Adrenal gland (tissue), 12 donors: ENCODE data around the gene ZNF358. TPM values are rescaled to one million over a fixed set of nuclear protein-coding genes. Genes with fewer than 3 reads are reported as not detected.

Experiments used
- DNase-seq, 7 donors: peaks; one replicate each; pipeline ENCODE4 v3.0.0-alpha.2; 2019 to 2020
- H3K27ac ChIP-seq, 5 donors: fragments of 200-600 bp; sonication (generic) in 4 of 5; 1 replicate in 3 of 5; 2 replicates in 2 of 5; pipeline versions ENCODE4 v1.5.1 to v1.8.0; 2016 to 2020; ENCODE audit warnings: mild to moderate bottlenecking in 1 of 5
- H3K27me3 ChIP-seq: fragments of 200-600 bp; 2 replicates; pipeline ENCODE4 v1.8.0; 2021
- H3K36me3 ChIP-seq, 2 donors: fragments of 200-600 bp; replicated peaks in 1 of 2; 1 replicate in 1 of 2; 2 replicates in 1 of 2; pipeline versions ENCODE4 v1.5.1 to v1.8.0; 2018 to 2022
- H3K4me1 ChIP-seq, 2 donors: fragments of 200-600 bp; replicated peaks in 1 of 2; 1 replicate in 1 of 2; 2 replicates in 1 of 2; pipeline versions ENCODE4 v1.5.1 to v1.8.0; 2018 to 2021
- H3K4me3 ChIP-seq, 4 donors: fragments of 200-600 bp; sonication (generic) in 3 of 4; one replicate each; pipeline ENCODE4 v1.5.1; 2016 to 2018
- H3K9me3 ChIP-seq, 3 donors: fragments of 200-600 bp; sonication (generic) in 1 of 3; replicated peaks in 1 of 3; 1 replicate in 2 of 3; 2 replicates in 1 of 3; pipeline versions ENCODE4 v1.5.1 to v1.8.0; 2016 to 2021
- CTCF ChIP-seq, 6 experiments: fragments of 450-650 bp in 4 of 6; fragments of 200-600 bp in 2 of 6; sonication (generic) in 1 of 6; IDR thresholded peaks; 1 replicate in 5 of 6; 2 replicates in 1 of 6; pipeline versions ENCODE4 v1.5.1 to v1.8.0; 2016 to 2021; ENCODE audit warnings: antibody characterized with exemption in 6 of 6, mild to moderate bottlenecking in 2 of 6, moderate library complexity in 1 of 6
- POLR2A ChIP-seq, 2 donors: fragments of 450-650 bp; IDR thresholded peaks; one replicate each; pipeline ENCODE4 v1.6.1; 2017; ENCODE audit warnings: antibody characterized with exemption in 2 of 2, mild to moderate bottlenecking in 2 of 2, moderate library complexity in 1 of 2
- WGBS, 4 donors: extraction: QIAGEN DNeasy Blood & Tissue Kit in 2 of 4; methylation state at CpG; one replicate each; pipeline versions ENCODE4 v1.1.5 to v1.1.7; 2013 to 2017; 5-methylcytosine and 5-hydroxymethylcytosine counted together
- intact Hi-C, 2 donors: fragments of 100-400 bp; cut with DNase I; formaldehyde crosslinking; loops; one replicate each; pipeline versions ENCODE4 v1.14.1 to v1.15.0; 2022 to 2023
- polyA plus RNA-seq, 3 donors: library from polyadenylated mRNA; stranded (reverse); fragments of 200-250 nt in 2 of 3; fragments of 350-450 nt in 1 of 3; fragmentation: Illumina TruSeq in 1 of 3; extraction: RNeasy Lipid Tissue Mini Kit (QIAGEN cat#74804) in 1 of 3; gene quantifications; one replicate each; pipeline ENCODE4 v1.2.3, GENCODE V29; 2013 to 2014
- total RNA-seq, 9 donors: library from RNA; depleted of rRNA in 4 of 9; stranded (reverse); fragments of >200 nt in 4 of 9; fragments of 120-200 nt in 1 of 9; fragmentation: NEBNext Ultra II Directional in 1 of 9; extraction: Animal tissue kit (Norgen Biotek cat#: 25700) in 1 of 9; gene quantifications; one replicate each; pipeline versions ENCODE4 v1.1.0 to v1.2.4, GENCODE V29; 2013 to 2023
- donor health status: healthy with polysubstance abuse.
- donor health status: Bipolar disorder and iron deficiency.
- donor health status: DM: yes; HTN: yes; CAD: no.
- donor health status: DM: no; HTN: no; CAD: no.
- donor health status: DM: no; HTN: no; CAD: no.
- donor health status: DM: yes; HTN: yes; CAD: no.

ZNF358 gene
- total and polyA plus RNA-seq, 12 donors, result 12.8 to 197 (median 101) TPM

GRCh38 chr19:7469669-7470285 is 46.1 kb upstream of the ZNF358 start:
- H3K9me3 ChIP-seq, result no peaks in the 10 kb centered on the region
- H3K4me1 ChIP-seq, result no peaks in the 10 kb centered on the region
- intact Hi-C loops, result no loop called here
- H3K27me3 ChIP-seq, result no peaks in the 10 kb centered on the region
- no peak for DNase-seq
- H3K4me3 ChIP-seq, result no peak overlapping the region
- no peak overlapping the region for H3K27ac ChIP-seq
- peaks cover 0 to 65% of the 10 kb centered on the region in 2 donors for H3K36me3 ChIP-seq
- TF ChIP-seq CTCF (IDR thresholded peaks at IDR 0.05) (no peak), POLR2A (IDR thresholded peaks at IDR 0.05) (no peak)
- 91 to 94% (median 93%) methylated on average over 14 to 31 of the region's 31 CpGs for WGBS, 4 donors

GRCh38 chr19:7470540-7471305 is 45.2 kb upstream of the ZNF358 start:
- intact Hi-C loops, result no loop called here

GRCh38 chr19:7471696-7472615 is 43.9 kb upstream of the ZNF358 start:
- intact Hi-C loops, result no loop called here
- Histone ChIP-seq H3K4me3 (no peak overlapping the region), H3K9me3 (no peaks in the 10 kb centered on the region), H3K36me3 (peaks cover 0 to 53% of the 10 kb centered on the region in 2 donors), H3K27me3 (no peaks in the 10 kb centered on the region), H3K27ac (no peak overlapping the region), H3K4me1 (no peaks in the 10 kb centered on the region)
- WGBS, 4 donors, result 83 to 89% (median 86%) methylated on average over 32 to 42 of the region's 42 CpGs
- no peak for DNase-seq
- no peak for TF ChIP-seq POLR2A (IDR thresholded peaks at IDR 0.05)
- TF ChIP-seq CTCF (IDR thresholded peaks at IDR 0.05), result no peak

More at GRCh38 chr19:7470540-7471305, 45.2 kb upstream of the ZNF358 start:
- Histone ChIP-seq H3K4me1 (no peaks in the 10 kb centered on the region), H3K36me3 (peaks cover 0 to 56% of the 10 kb centered on the region in 2 donors), H3K27ac (no peak overlapping the region), H3K27me3 (no peaks in the 10 kb centered on the region), H3K4me3 (no peak overlapping the region), H3K9me3 (no peaks in the 10 kb centered on the region)
- TF ChIP-seq POLR2A (IDR thresholded peaks at IDR 0.05) (no peak), CTCF (IDR thresholded peaks at IDR 0.05) (no peak)
- 91 to 94% (median 92%) methylated on average over 9 to 31 of the region's 31 CpGs for WGBS, 4 donors
- no peak for DNase-seq

GRCh38 chr19:7475665-7476064 is 40.2 kb upstream of the ZNF358 start:
- Histone ChIP-seq H3K4me3 (no peak overlapping the region), H3K27ac (no peak overlapping the region), H3K9me3 (no peaks in the 10 kb centered on the region), H3K27me3 (no peaks in the 10 kb centered on the region), H3K4me1 (peaks cover 0 to 10% of the 10 kb centered on the region in 2 donors), H3K36me3 (peaks cover 0 to 16% of the 10 kb centered on the region in 2 donors)
- no peak for DNase-seq
- WGBS, 4 donors, result 82 to 100% (median 93%) methylated on average over 1 to 6 of the region's 6 CpGs
- intact Hi-C loops, result no loop called here
- TF ChIP-seq POLR2A (IDR thresholded peaks at IDR 0.05) (no peak), CTCF (IDR thresholded peaks at IDR 0.05) (no peak)
